Lung (tissue), 12 donors: ENCODE results near the gene STXBP4. TPM values are rescaled to one million over a fixed set of nuclear protein-coding genes. Genes with fewer than 3 reads are reported as not detected.
A peak's percentile ranks its signal among the peaks of the same experiment; 100 is the strongest.
"Not testable (repeated sequence)": the region's sequence is repeated elsewhere in the genome, so short reads cannot be mapped to it uniquely, and the experiment has no call there.

Experiments used
- ATAC-seq: fragments of 200-7000 bp; cut with Tn5 transposase; one replicate; pipeline ENCODE4 v1.9.1; 2020; ENCODE audit warnings: moderate number of reproducible peaks; ENCODE audit not compliant: insufficient read depth, low FRiP score
- DNase-seq, 3 donors: peaks; one replicate each; pipeline ENCODE4 v3.0.0-alpha.2; 2013 to 2017
- H3K27ac ChIP-seq, 2 donors: one replicate each; pipeline ENCODE4 v1.5.1; 2013; ENCODE audit warnings: mild to moderate bottlenecking in 2 of 2, moderate library complexity in 2 of 2, control low read depth in 1 of 2, inconsistent platforms in 1 of 2, low read depth in 1 of 2, low read length in 1 of 2
- H3K27me3 ChIP-seq, 3 donors: one replicate each; pipeline ENCODE4 v1.5.1; 2013; ENCODE audit warnings: low read length in 2 of 3; ENCODE audit not compliant: control insufficient read depth in 3 of 3, insufficient read depth in 3 of 3
- H3K36me3 ChIP-seq, 4 donors: one replicate each; pipeline ENCODE4 v1.5.1; 2013; ENCODE audit warnings: low read length in 4 of 4, mild to moderate bottlenecking in 1 of 4, moderate library complexity in 1 of 4; ENCODE audit not compliant: control insufficient read depth in 4 of 4, insufficient read depth in 4 of 4
- H3K4me1 ChIP-seq, 5 donors: one replicate each; pipeline ENCODE4 v1.5.1; 2013; ENCODE audit warnings: low read length in 5 of 5, mild to moderate bottlenecking in 2 of 5, moderate library complexity in 1 of 5; ENCODE audit not compliant: control insufficient read depth in 5 of 5, insufficient read depth in 5 of 5
- H3K4me3 ChIP-seq: one replicate; pipeline ENCODE4 v1.5.1; 2013; ENCODE audit warnings: mild to moderate bottlenecking, control low read depth, moderate library complexity
- H3K9ac ChIP-seq, 2 donors: one replicate each; pipeline ENCODE4 v1.5.1; 2013; ENCODE audit warnings: low read length in 2 of 2, control low read depth in 1 of 2; ENCODE audit not compliant: insufficient read depth in 1 of 2
- H3K9me3 ChIP-seq, 4 donors: one replicate each; pipeline ENCODE4 v1.5.1; 2013; ENCODE audit warnings: low read length in 3 of 4, mild to moderate bottlenecking in 1 of 4, moderate library complexity in 1 of 4; ENCODE audit not compliant: control insufficient read depth in 4 of 4, insufficient read depth in 3 of 4
- CTCF ChIP-seq: IDR thresholded peaks from 2 replicates; pipeline ENCODE4 v1.5.1; 2012; ENCODE audit warnings: mild to moderate bottlenecking; ENCODE audit errors: control extremely low read depth, extremely low read depth
- WGBS, 2 donors: extraction: QIAGEN DNeasy Blood & Tissue Kit; methylation state at CpG; one replicate each; pipeline ENCODE4 v1.1.7; 2013; 5-methylcytosine and 5-hydroxymethylcytosine counted together
- polyA plus RNA-seq, 2 donors: library from polyadenylated mRNA; stranded (reverse); fragments of 200-250 nt; gene quantifications; one replicate each; pipeline ENCODE4 v1.2.1, GENCODE V29; 2013
- total RNA-seq, 2 donors: library from RNA; depleted of rRNA in 1 of 2; stranded (reverse); fragments of >200 nt in 1 of 2; gene quantifications; one replicate each; pipeline ENCODE4 v1.2.1, GENCODE V29; 2014 to 2021
- donor health status: control.
- donor health status: control.
- donor health status: Bipolar disorder and iron deficiency.
- donor health status: healthy.
- donor health status: DM: yes; HTN: yes; CAD: no.

Gene STXBP4
- total and polyA plus RNA-seq, 4 donors = 1.4 to 44.1 (median 7.7) TPM

GRCh38 chr17:55069983-55070529, 101.5 kb downstream of the STXBP4 start:
- Histone ChIP-seq H3K27me3 (no peaks in the 10 kb centered on the region), H3K36me3 (no peaks in the 10 kb centered on the region), H3K4me3 (no peak overlapping the region), H3K27ac (no peak overlapping the region), H3K9me3 (no peaks in the 10 kb centered on the region), H3K4me1 (peaks cover 0 to 10% (median 0%) of the 10 kb centered on the region in 5 donors), H3K9ac (no peak overlapping the region)
- no peak for TF ChIP-seq CTCF
- ATAC-seq (no peak), DNase-seq (no peak)

GRCh38 chr17:55072898-55073297, 104.3 kb downstream of the STXBP4 start:
- H3K4me1 ChIP-seq = peaks cover 0 to 10% (median 0%) of the 10 kb centered on the region in 5 donors
- 73 to 74% methylated on average over 4 of the region's 4 CpGs for WGBS, 2 donors
- no peak for TF ChIP-seq CTCF

GRCh38 chr17:55073467-55073866, 104.9 kb downstream of the STXBP4 start:
- not testable (repeated sequence) for H3K4me3 ChIP-seq, H3K36me3 ChIP-seq, ATAC-seq, H3K27me3 ChIP-seq, H3K9me3 ChIP-seq, H3K9ac ChIP-seq, H3K27ac ChIP-seq, DNase-seq, H3K4me1 ChIP-seq
- WGBS, 2 donors = 95 to 96% methylated on average over 4 of the region's 4 CpGs

More at GRCh38 chr17:55072898-55073297, 104.3 kb downstream of the STXBP4 start:
- H3K27me3 ChIP-seq = no peaks in the 10 kb centered on the region
- DNase-seq = peak in 1 of 3 donors; percentile 11
- ATAC-seq = no peak
- H3K36me3 ChIP-seq = peaks cover 0 to 2% (median 0%) of the 10 kb centered on the region in 4 donors
- H3K27ac ChIP-seq = no peak overlapping the region
- no peak overlapping the region for H3K9ac ChIP-seq
- no peaks in the 10 kb centered on the region for H3K9me3 ChIP-seq
- H3K4me3 ChIP-seq = no peak overlapping the region

- DNase-seq (no peak), ATAC-seq (no peak)
- Histone ChIP-seq H3K4me1 (peaks cover 0 to 3% (median 0%) of the 10 kb centered on the region in 5 donors), H3K27ac (no peak overlapping the region), H3K27me3 (no peaks in the 10 kb centered on the region), H3K9ac (no peak overlapping the region), H3K9me3 (no peaks in the 10 kb centered on the region), H3K4me3 (no peak overlapping the region), H3K36me3 (peaks cover 2 to 14% (median 9%) of the 10 kb centered on the region in 4 donors)
- 89 to 92% methylated on average over 1 of the region's 1 CpG for WGBS, 2 donors
- TF ChIP-seq CTCF = no peak
Observed at GRCh38 chr17:55081559-55081958, 113.0 kb downstream of the STXBP4 start.
